Large intestine (tissue), 3 donors: ENCODE data around the gene EOLA1. TPM values are rescaled to one million over a fixed set of nuclear protein-coding genes. Genes with fewer than 3 reads are reported as not detected.
"Not testable (repeated sequence)": the region's sequence is repeated elsewhere in the genome, so short reads cannot be mapped to it uniquely, and the experiment has no call there.

ENCODE experiments used
- DNase-seq, 2 donors: peaks; one replicate each; pipeline versions ENCODE4 v3.0.0 to v3.0.0-alpha.2; 2013
- H3K27ac ChIP-seq: one replicate; pipeline ENCODE4 v1.5.1; 2013; ENCODE audit warnings: low read length
- H3K27me3 ChIP-seq: 2 replicates; pipeline ENCODE4 v1.6.1; 2013; ENCODE audit warnings: low read length; ENCODE audit not compliant: control insufficient read depth, insufficient read depth
- H3K36me3 ChIP-seq: 2 replicates; pipeline ENCODE4 v1.6.1; 2013; ENCODE audit warnings: low read length; ENCODE audit not compliant: control insufficient read depth, insufficient read depth
- H3K4me1 ChIP-seq: one replicate; pipeline ENCODE4 v1.6.1; 2013; ENCODE audit warnings: low read length; ENCODE audit not compliant: control insufficient read depth, insufficient read depth
- H3K4me3 ChIP-seq: one replicate; pipeline ENCODE4 v1.5.1; 2013; ENCODE audit warnings: low read length
- H3K9me3 ChIP-seq: one replicate; pipeline ENCODE4 v1.6.1; 2013; ENCODE audit warnings: mild to moderate bottlenecking, low read depth, low read length, moderate library complexity; ENCODE audit not compliant: control insufficient read depth
- WGBS: methylation state at CpG from one replicate; pipeline ENCODE4 v1.1.5; 2013; ENCODE audit warnings: low lambda C conversion rate; ENCODE audit not compliant: insufficient coverage; 5-methylcytosine and 5-hydroxymethylcytosine counted together
- polyA plus RNA-seq: library from polyadenylated mRNA; unstranded; fragments of 120-200 nt; gene quantifications from one replicate; pipeline ENCODE4 v1.2.1, GENCODE V29; 2013

Gene EOLA1
- polyA plus RNA-seq, 1 donor = 18.6 TPM

GRCh38 chrX:149525903-149526302 is 14.9 kb upstream of the EOLA1 start:
- not testable (repeated sequence) for H3K4me1 ChIP-seq, DNase-seq, H3K36me3 ChIP-seq, H3K9me3 ChIP-seq, H3K27ac ChIP-seq, H3K4me3 ChIP-seq, H3K27me3 ChIP-seq
- no CpG with 5 or more reads among the region's 5 CpGs for WGBS

- WGBS = no CpG with 5 or more reads among the region's 13 CpGs
- H3K36me3 ChIP-seq, DNase-seq, H3K27me3 ChIP-seq, H3K9me3 ChIP-seq, H3K4me1 ChIP-seq, H3K27ac ChIP-seq, H3K4me3 ChIP-seq: not testable (repeated sequence)
Measured at GRCh38 chrX:149526318-149527033, 14.3 kb upstream of the EOLA1 start.

GRCh38 chrX:149527705-149528104 is 13.1 kb upstream of the EOLA1 start:
- no CpG with 5 or more reads among the region's 1 CpG for WGBS
- H3K4me1 ChIP-seq = peaks cover 3% of the 10 kb centered on the region
- no peak for DNase-seq

GRCh38 chrX:149528381-149528780 is 12.4 kb upstream of the EOLA1 start:
- H3K36me3 ChIP-seq = peaks cover 4% of the 10 kb centered on the region
- no peak for DNase-seq
- no CpG with 5 or more reads among the region's 1 CpG for WGBS
- H3K4me3 ChIP-seq = no peak overlapping the region
- H3K27me3 ChIP-seq = no peaks in the 10 kb centered on the region
- no peak overlapping the region for H3K27ac ChIP-seq
- H3K9me3 ChIP-seq = no peaks in the 10 kb centered on the region
- H3K4me1 ChIP-seq = peaks cover 2% of the 10 kb centered on the region

More at GRCh38 chrX:149527705-149528104, 13.1 kb upstream of the EOLA1 start:
- Histone ChIP-seq H3K27me3 (no peaks in the 10 kb centered on the region), H3K36me3 (peaks cover 4% of the 10 kb centered on the region), H3K4me3 (no peak overlapping the region), H3K9me3 (no peaks in the 10 kb centered on the region), H3K27ac (no peak overlapping the region)

- Histone ChIP-seq H3K27me3 (no peaks in the 10 kb centered on the region), H3K4me3 (no peak overlapping the region), H3K27ac (no peak overlapping the region), H3K36me3 (peaks cover 7% of the 10 kb centered on the region), H3K9me3 (no peaks in the 10 kb centered on the region), H3K4me1 (no peaks in the 10 kb centered on the region)
- DNase-seq = no peak
- WGBS = no CpG with 5 or more reads among the region's 2 CpGs
Measured at GRCh38 chrX:149531599-149531998, 9.2 kb upstream of the EOLA1 start.

GRCh38 chrX:149532868-149533267 is 7.9 kb upstream of the EOLA1 start:
- H3K4me3 ChIP-seq, H3K36me3 ChIP-seq, H3K9me3 ChIP-seq, H3K4me1 ChIP-seq, H3K27ac ChIP-seq, H3K27me3 ChIP-seq, DNase-seq: not testable (repeated sequence)
- no CpG with 5 or more reads among the region's 3 CpGs for WGBS

GRCh38 chrX:149533999-149534398 is 6.8 kb upstream of the EOLA1 start:
- not testable (repeated sequence) for H3K36me3 ChIP-seq, H3K27ac ChIP-seq, DNase-seq, H3K4me3 ChIP-seq, H3K27me3 ChIP-seq, H3K4me1 ChIP-seq, H3K9me3 ChIP-seq
- WGBS = no CpG with 5 or more reads among the region's 11 CpGs

GRCh38 chrX:149534926-149535602 is 5.7 kb upstream of the EOLA1 start:
- not testable (repeated sequence) for DNase-seq, H3K4me3 ChIP-seq, H3K4me1 ChIP-seq, H3K27ac ChIP-seq, H3K36me3 ChIP-seq, H3K9me3 ChIP-seq, H3K27me3 ChIP-seq
- 83% methylated on average over 2 of the region's 3 CpGs for WGBS

GRCh38 chrX:149537474-149537873 is 3.3 kb upstream of the EOLA1 start:
- not testable (repeated sequence) for H3K27ac ChIP-seq, H3K36me3 ChIP-seq, H3K27me3 ChIP-seq, H3K4me1 ChIP-seq, DNase-seq, H3K9me3 ChIP-seq, H3K4me3 ChIP-seq
- WGBS = no CpG with 5 or more reads among the region's 11 CpGs

GRCh38 chrX:149539283-149540130 is 1.3 kb upstream of the EOLA1 start:
- H3K4me3 ChIP-seq = peak overlapping the region; percentile 51
- H3K9me3 ChIP-seq = no peaks in the 10 kb centered on the region
- WGBS = no CpG with 5 or more reads among the region's 34 CpGs
- peaks cover 3% of the 10 kb centered on the region for H3K4me1 ChIP-seq
- no peaks in the 10 kb centered on the region for H3K27me3 ChIP-seq
- peak overlapping the region; percentile 94 for H3K27ac ChIP-seq
- H3K36me3 ChIP-seq = peaks cover 3% of the 10 kb centered on the region
- peak; percentile 89 to 92 for DNase-seq
